SK-N-SH (cell line): ENCODE results near the gene ANKRD44. TPM values are rescaled to one million over a fixed set of nuclear protein-coding genes. Genes with fewer than 3 reads are reported as not detected.
A peak's percentile ranks its signal among the peaks of the same experiment; 100 is the strongest.

Experiments used
- CTCF ChIA-PET: fragments of 300-600, 350-600 bp; formaldehyde crosslinking; extraction: SDS; loops from one replicate; lab custom pipeline; 2021; lab: Yijun Ruan, JAX
- POLR2A ChIA-PET: fragments of 350-600 bp; sonication (Branson Sonifier 250); formaldehyde crosslinking; extraction: SDS; loops from one replicate; lab custom pipeline; 2020; ENCODE audit warnings: antibody characterized with exemption, inconsistent platforms; lab: Yijun Ruan, JAX
- DNase-seq: peaks from one replicate; pipeline ENCODE4 v3.0.0; 2012
- H2AFZ ChIP-seq: fragments of 200-600 bp; sonication (generic); 2 replicates; pipeline ENCODE4 v1.8.1; 2016; ENCODE audit warnings: antibody characterized with exemption, mild to moderate bottlenecking, low read depth
- H3F3A ChIP-seq: fragments of 200-600 bp; sonication (generic); replicated peaks from 2 replicates; pipeline ENCODE3; 2016; ENCODE audit warnings: antibody characterized with exemption, mild to moderate bottlenecking; ENCODE audit not compliant: insufficient read depth
- H3K27ac ChIP-seq, 2 experiments: fragments of 200-500 bp in 1 of 2; fragments of 200-600 bp in 1 of 2; sonication (Bioruptor generic) in 1 of 2; sonication (generic), shearing (Covaris generic) in 1 of 2; 2 replicates each; pipeline versions ENCODE4 v1.5.1 to v1.6.1; 2014 to 2016; ENCODE audit warnings: low read depth in 2 of 2, inconsistent platforms in 1 of 2, low read length in 1 of 2, mild to moderate bottlenecking in 1 of 2, mixed read lengths in 1 of 2
- H3K27me3 ChIP-seq: fragments of 200-600 bp; sonication (generic), shearing (Covaris generic); 2 replicates; pipeline ENCODE4 v1.6.1; 2016; ENCODE audit warnings: mixed run types; ENCODE audit not compliant: insufficient read depth
- H3K36me3 ChIP-seq, 2 experiments: fragments of 200-500 bp in 1 of 2; fragments of 200-600 bp in 1 of 2; sonication (Bioruptor generic) in 1 of 2; sonication (generic) in 1 of 2; replicated peaks in 1 of 2; 2 replicates each; pipeline versions ENCODE3 to v1.5.1; 2014 to 2016; ENCODE audit warnings: low read length in 1 of 2, mild to moderate bottlenecking in 1 of 2; ENCODE audit not compliant: insufficient read depth in 2 of 2, control insufficient read depth in 1 of 2
- H3K4me1 ChIP-seq, 2 experiments: fragments of 200-500 bp in 1 of 2; fragments of 200-600 bp in 1 of 2; sonication (Bioruptor generic) in 1 of 2; sonication (generic), shearing (Covaris generic) in 1 of 2; 2 replicates each; pipeline versions ENCODE4 v1.5.1 to v1.6.1; 2014 to 2016; ENCODE audit warnings: low read depth in 1 of 2, low read length in 1 of 2, mixed run types in 1 of 2; ENCODE audit not compliant: insufficient read depth in 2 of 2, control insufficient read depth in 1 of 2
- H3K4me2 ChIP-seq: fragments of 200-600 bp; sonication (generic), shearing (Covaris generic); 2 replicates; pipeline ENCODE4 v1.6.1; 2017; ENCODE audit warnings: mixed run types
- H3K4me3 ChIP-seq, 2 experiments: fragments of 200-500 bp in 1 of 2; fragments of 200-600 bp in 1 of 2; sonication (Bioruptor generic) in 1 of 2; sonication (generic), shearing (Covaris generic) in 1 of 2; 2 replicates each; pipeline versions ENCODE4 v1.5.1 to v1.8.1; 2014 to 2016; ENCODE audit warnings: low read depth in 2 of 2, inconsistent platforms in 1 of 2, low read length in 1 of 2, mild to moderate bottlenecking in 1 of 2, mixed read lengths in 1 of 2, moderate library complexity in 1 of 2
- H3K79me2 ChIP-seq: fragments of 200-600 bp; sonication (generic); 2 replicates; pipeline ENCODE4 v1.8.1; 2017; ENCODE audit warnings: mild to moderate bottlenecking; ENCODE audit not compliant: insufficient read depth
- H3K9ac ChIP-seq: fragments of 200-600 bp; sonication (generic); 2 replicates; pipeline ENCODE4 v1.6.1; 2017; ENCODE audit warnings: mixed run types
- H3K9me2 ChIP-seq: fragments of 200-600 bp; sonication (generic); 2 replicates; pipeline ENCODE4 v1.6.1; 2017; ENCODE audit warnings: mixed run types
- H3K9me3 ChIP-seq: fragments of 200-600 bp; sonication (generic); 2 replicates; pipeline ENCODE4 v1.6.1; 2017; ENCODE audit warnings: mixed run types, mild to moderate bottlenecking, moderate library complexity
- H4K20me1 ChIP-seq: fragments of 200-600 bp; sonication (generic); 2 replicates; pipeline ENCODE4 v1.6.1; 2017; ENCODE audit warnings: mild to moderate bottlenecking, mixed run types; ENCODE audit not compliant: insufficient read depth
- CHD2 ChIP-seq: fragments of 150-350 bp; IDR thresholded peaks from 2 replicates; pipeline ENCODE4 v1.6.1; 2018; ENCODE audit warnings: low read length; ENCODE audit not compliant: partially characterized antibody
- GABPA ChIP-seq: IDR thresholded peaks from 2 replicates; pipeline ENCODE4 v1.4.0; 2012; ENCODE audit warnings: low read depth, mild to moderate bottlenecking
- MXI1 ChIP-seq: IDR thresholded peaks from 2 replicates; pipeline ENCODE4 v1.6.1; 2012; ENCODE audit warnings: mild to moderate bottlenecking, low read depth, low read length, improper control_type of control experiment
- RAD21 ChIP-seq: IDR thresholded peaks from 2 replicates; pipeline ENCODE4 v1.6.1; 2012; ENCODE audit warnings: mild to moderate bottlenecking, low read length
- RFX5 ChIP-seq: IDR thresholded peaks from 2 replicates; pipeline ENCODE4 v1.6.1; 2012; ENCODE audit warnings: mild to moderate bottlenecking, improper control_type of control experiment, low read length
- RXRA ChIP-seq: IDR thresholded peaks from 2 replicates; pipeline ENCODE4 v1.4.0; 2012; ENCODE audit warnings: low read depth, mild to moderate bottlenecking, borderline replicate concordance
- SIN3A ChIP-seq: IDR thresholded peaks from 2 replicates; pipeline ENCODE4 v1.6.1; 2012; ENCODE audit warnings: low read depth, mild to moderate bottlenecking, low read length, moderate library complexity, borderline replicate concordance
- SMC3 ChIP-seq: IDR thresholded peaks from 2 replicates; pipeline ENCODE4 v1.6.1; 2012; ENCODE audit warnings: low read depth, low read length, improper control_type of control experiment
- TAF1 ChIP-seq: IDR thresholded peaks from 2 replicates; pipeline ENCODE4 v1.6.1; 2012; ENCODE audit warnings: low read depth, mild to moderate bottlenecking, low read length, moderate library complexity, borderline replicate concordance
- YY1 ChIP-seq: IDR thresholded peaks from 2 replicates; pipeline ENCODE4 v1.4.0; 2012; ENCODE audit warnings: low read depth, mild to moderate bottlenecking
- WGBS: methylation state at CpG from one replicate; pipeline ENCODE4 v1.1.6; 2017; ENCODE audit warnings: low lambda C conversion rate; 5-methylcytosine and 5-hydroxymethylcytosine counted together
- polyA plus RNA-seq, 3 experiments: library from polyadenylated mRNA; depleted of rRNA; stranded (reverse); fragments of >200 nt; gene quantifications; 2 replicates each; pipeline ENCODE4 v1.2.3, GENCODE V29; 2012
- TF ChIP-seq, protein P1 (sequence below): fragments of 200-600 bp; sonication (generic); IDR thresholded peaks from 2 replicates; pipeline ENCODE4 v1.6.1; 2017; ENCODE audit warnings: antibody characterized with exemption, mild to moderate bottlenecking, moderate library complexity
- TF ChIP-seq, protein P2 (sequence below): IDR thresholded peaks from 2 replicates; pipeline ENCODE4 v1.4.0; 2012; ENCODE audit warnings: low read depth
- TF ChIP-seq, protein P3 (sequence below): fragments of 150-350 bp; IDR thresholded peaks from 2 replicates; pipeline ENCODE4 v1.6.1; 2016; ENCODE audit warnings: mild to moderate bottlenecking, low read depth, low read length
- TF ChIP-seq, protein P4 (sequence below): IDR thresholded peaks from 2 replicates; pipeline ENCODE4; 2012

Gene ANKRD44
- 12.3 and 12.5 TPM in 2 replicates for polyA plus RNA-seq (2012; rRNA removed)
- polyA plus RNA-seq (2012; cell fraction: cytosol; rRNA removed): 6.8 and 7.0 TPM in 2 replicates
- 23.4 and 77.4 TPM in 2 replicates for polyA plus RNA-seq (2012; cell fraction: nucleus; rRNA removed)

DNA sequence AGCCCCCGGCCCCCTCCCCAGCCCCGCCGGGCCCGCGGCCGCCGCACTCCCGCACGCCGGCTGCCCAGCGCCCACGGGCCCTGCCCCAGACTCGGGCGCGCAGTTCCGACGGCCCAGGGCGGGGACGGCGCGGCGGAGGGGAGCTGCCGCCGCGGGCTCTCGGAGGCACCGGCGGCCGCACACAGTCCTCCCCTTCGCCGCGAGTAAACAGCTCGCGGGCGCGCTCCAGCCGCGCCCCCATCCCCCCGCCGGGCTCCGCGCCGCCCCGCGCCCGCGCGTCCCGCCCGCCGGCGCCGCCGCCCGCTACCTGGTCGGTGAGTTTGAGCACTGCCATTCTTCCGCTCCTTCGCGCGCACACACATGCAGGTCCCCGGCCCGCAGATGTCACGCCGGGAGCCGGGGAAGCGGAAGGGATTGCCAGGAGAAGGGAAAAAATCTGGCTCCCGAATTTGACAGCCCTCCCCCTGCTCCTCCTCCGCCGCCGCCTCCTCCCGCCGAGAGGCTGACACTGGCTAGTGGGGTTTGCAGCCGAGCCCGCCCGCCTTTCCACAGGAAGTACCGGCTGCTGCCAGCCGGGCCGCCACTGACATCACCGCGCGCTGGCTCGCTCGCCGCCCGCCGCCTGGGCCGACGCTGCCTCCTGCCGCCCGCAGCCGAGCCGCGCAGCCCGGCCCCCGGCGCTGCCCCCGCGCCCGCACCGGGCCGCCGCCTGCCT is at the start of gene ANKRD44:
TSS of gene ANKRD44 (minus strand) at position 510 of the 715 bp plus-strand sequence. CDS start at position 334, 176 bp downstream.
- WGBS: 0% methylated on average over 11 of the region's 102 CpGs
- Histone ChIP-seq H3K4me3 (peak within 1 kb of the TSS; percentile 70 to 73), H2AFZ (peak within 1 kb of the TSS; percentile 97), H3F3A (peaks cover 7% of the 10 kb centered on the region), H3K4me2 (peak within 1 kb of the TSS; percentile 96), H3K9me3 (no peaks in the 10 kb centered on the region), H3K79me2 (no peaks in the 10 kb centered on the region), H3K9ac (peak within 1 kb of the TSS; percentile 51; the same call in 1 of the 2 replicates), H3K9me2 (no peaks in the 10 kb centered on the region), H3K4me1 (peaks cover 7 to 36% of the 10 kb centered on the region in 2 experiments; a peak in 3 of 4 replicates), H3K36me3 (no peaks in the 10 kb centered on the region), H3K27ac (peak within 1 kb of the TSS in 1 of 2 experiments; percentile 94; a peak in 2 of 4 replicates), H3K27me3 (no peaks in the 10 kb centered on the region), H4K20me1 (no peaks in the 10 kb centered on the region)
- TF ChIP-seq MXI1: peak; percentile 83
- TF ChIP-seq SIN3A: peak; percentile 72; the same call in 1 of the 2 replicates
- TF ChIP-seq, protein P1, sequence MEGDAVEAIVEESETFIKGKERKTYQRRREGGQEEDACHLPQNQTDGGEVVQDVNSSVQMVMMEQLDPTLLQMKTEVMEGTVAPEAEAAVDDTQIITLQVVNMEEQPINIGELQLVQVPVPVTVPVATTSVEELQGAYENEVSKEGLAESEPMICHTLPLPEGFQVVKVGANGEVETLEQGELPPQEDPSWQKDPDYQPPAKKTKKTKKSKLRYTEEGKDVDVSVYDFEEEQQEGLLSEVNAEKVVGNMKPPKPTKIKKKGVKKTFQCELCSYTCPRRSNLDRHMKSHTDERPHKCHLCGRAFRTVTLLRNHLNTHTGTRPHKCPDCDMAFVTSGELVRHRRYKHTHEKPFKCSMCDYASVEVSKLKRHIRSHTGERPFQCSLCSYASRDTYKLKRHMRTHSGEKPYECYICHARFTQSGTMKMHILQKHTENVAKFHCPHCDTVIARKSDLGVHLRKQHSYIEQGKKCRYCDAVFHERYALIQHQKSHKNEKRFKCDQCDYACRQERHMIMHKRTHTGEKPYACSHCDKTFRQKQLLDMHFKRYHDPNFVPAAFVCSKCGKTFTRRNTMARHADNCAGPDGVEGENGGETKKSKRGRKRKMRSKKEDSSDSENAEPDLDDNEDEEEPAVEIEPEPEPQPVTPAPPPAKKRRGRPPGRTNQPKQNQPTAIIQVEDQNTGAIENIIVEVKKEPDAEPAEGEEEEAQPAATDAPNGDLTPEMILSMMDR: peak; percentile 34
- no peak for TF ChIP-seq YY1
- no peak for TF ChIP-seq RFX5
- TF ChIP-seq GABPA: peak; percentile 33; the same call in 1 of the 2 replicates
- peak; percentile 9 for TF ChIP-seq CHD2
- TF ChIP-seq, protein P2, sequence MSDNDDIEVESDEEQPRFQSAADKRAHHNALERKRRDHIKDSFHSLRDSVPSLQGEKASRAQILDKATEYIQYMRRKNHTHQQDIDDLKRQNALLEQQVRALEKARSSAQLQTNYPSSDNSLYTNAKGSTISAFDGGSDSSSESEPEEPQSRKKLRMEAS: peak; percentile 13; the same call in 1 of the 2 replicates
- peak; percentile 66 for TF ChIP-seq RAD21
- TF ChIP-seq SMC3: peak; percentile 67
- DNase-seq: peak; percentile 95
- POLR2A ChIA-PET: interaction anchor here (1.2 to 1.8 kb wide), 2 partner anchors 131 to 218 kb away, joined by 4 to 8 read pairs; no protein-coding TSS in a partner anchor
- CTCF ChIA-PET: interaction anchor here (0.9 to 6.2 kb wide), 19 partner anchors 9 to 218 kb away, joined by 3 to 55 read pairs (median 4); no protein-coding TSS in a partner anchor

DNA sequence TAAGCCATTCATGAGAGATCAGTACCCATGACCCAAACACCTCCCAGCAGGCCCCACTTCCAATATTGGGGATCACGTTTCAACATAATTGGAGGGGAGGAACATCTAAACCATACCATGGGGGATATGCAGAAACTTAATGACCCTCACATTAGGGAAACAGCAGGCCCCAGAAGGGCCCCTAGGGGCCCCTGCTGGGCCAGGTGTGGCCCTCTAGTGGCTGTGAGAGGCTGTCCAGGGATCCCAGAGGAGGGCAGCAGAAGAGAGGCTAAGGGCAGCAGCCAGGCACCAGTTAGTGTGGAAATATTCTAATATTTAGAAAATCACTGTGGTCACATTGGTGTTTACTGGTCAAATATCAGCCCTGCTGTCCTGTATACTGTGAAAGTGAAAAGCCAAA is 49.3 kb upstream of the ANKRD44 start:
- CTCF ChIA-PET: interaction anchor here (2.1 kb wide), 1 partner anchor 18 kb away, joined by 5 read pairs; no protein-coding TSS in a partner anchor
- TF ChIP-seq MXI1 (no peak), TAF1 (no peak), RXRA (no peak), SIN3A (no peak)
- TF ChIP-seq, protein P3, sequence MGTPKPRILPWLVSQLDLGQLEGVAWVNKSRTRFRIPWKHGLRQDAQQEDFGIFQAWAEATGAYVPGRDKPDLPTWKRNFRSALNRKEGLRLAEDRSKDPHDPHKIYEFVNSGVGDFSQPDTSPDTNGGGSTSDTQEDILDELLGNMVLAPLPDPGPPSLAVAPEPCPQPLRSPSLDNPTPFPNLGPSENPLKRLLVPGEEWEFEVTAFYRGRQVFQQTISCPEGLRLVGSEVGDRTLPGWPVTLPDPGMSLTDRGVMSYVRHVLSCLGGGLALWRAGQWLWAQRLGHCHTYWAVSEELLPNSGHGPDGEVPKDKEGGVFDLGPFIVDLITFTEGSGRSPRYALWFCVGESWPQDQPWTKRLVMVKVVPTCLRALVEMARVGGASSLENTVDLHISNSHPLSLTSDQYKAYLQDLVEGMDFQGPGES: no peak
- TF ChIP-seq, protein P4, sequence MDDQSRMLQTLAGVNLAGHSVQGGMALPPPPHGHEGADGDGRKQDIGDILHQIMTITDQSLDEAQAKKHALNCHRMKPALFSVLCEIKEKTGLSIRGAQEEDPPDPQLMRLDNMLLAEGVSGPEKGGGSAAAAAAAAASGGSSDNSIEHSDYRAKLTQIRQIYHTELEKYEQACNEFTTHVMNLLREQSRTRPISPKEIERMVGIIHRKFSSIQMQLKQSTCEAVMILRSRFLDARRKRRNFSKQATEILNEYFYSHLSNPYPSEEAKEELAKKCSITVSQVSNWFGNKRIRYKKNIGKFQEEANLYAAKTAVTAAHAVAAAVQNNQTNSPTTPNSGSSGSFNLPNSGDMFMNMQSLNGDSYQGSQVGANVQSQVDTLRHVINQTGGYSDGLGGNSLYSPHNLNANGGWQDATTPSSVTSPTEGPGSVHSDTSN: no peak
- TF ChIP-seq, protein P1: no peak
- TF ChIP-seq, all 33 proteins: peak for 0
- 100% methylated on average over 1 of the region's 1 CpG for WGBS
- POLR2A ChIA-PET: no interaction called here
- Histone ChIP-seq H3K4me1 (peaks cover 0 to 25% of the 10 kb centered on the region in 2 experiments; a peak in 2 of 4 replicates), H3K79me2 (no peaks in the 10 kb centered on the region), H3F3A (peaks cover 20% of the 10 kb centered on the region), H2AFZ (no peak overlapping the region), H3K27me3 (no peaks in the 10 kb centered on the region), H3K9me3 (no peaks in the 10 kb centered on the region), H3K36me3 (no peaks in the 10 kb centered on the region), H3K4me3 (no peak overlapping the region), H3K27ac (peak overlapping the region in 1 of 2 experiments; percentile 96; a peak in 2 of 4 replicates), H3K9ac (no peak overlapping the region), H4K20me1 (no peaks in the 10 kb centered on the region), H3K4me2 (no peak overlapping the region), H3K9me2 (no peaks in the 10 kb centered on the region)
- DNase-seq: no peak
